GM13977 (cell line): Measurements from ENCODE around the gene MEIS3.

ENCODE experiments used
- DNase-seq: peaks from one replicate; pipeline ENCODE4 v3.0.0; 2012; ENCODE audit warnings: low spot score
- in situ Hi-C: fragments of 300-500 bp; cut with MboI; formaldehyde crosslinking; loops from one replicate; pipeline ENCODE4 v1.12.0; 2022; ENCODE audit warnings: low sequenced_read_pairs, low pct_unique_long_range_greater_than_20kb, mixed read lengths, inconsistent platforms; ENCODE audit not compliant: unreplicated experiment
- TF ChIP-seq, protein P1 (sequence below): IDR thresholded peaks from 2 replicates; pipeline ENCODE4 v1.5.1; 2012; ENCODE audit warnings: mild to moderate bottlenecking, control low read depth; ENCODE audit not compliant: insufficient read depth; ENCODE audit errors: extremely low read depth, missing control alignments

MEIS3 gene

DNA sequence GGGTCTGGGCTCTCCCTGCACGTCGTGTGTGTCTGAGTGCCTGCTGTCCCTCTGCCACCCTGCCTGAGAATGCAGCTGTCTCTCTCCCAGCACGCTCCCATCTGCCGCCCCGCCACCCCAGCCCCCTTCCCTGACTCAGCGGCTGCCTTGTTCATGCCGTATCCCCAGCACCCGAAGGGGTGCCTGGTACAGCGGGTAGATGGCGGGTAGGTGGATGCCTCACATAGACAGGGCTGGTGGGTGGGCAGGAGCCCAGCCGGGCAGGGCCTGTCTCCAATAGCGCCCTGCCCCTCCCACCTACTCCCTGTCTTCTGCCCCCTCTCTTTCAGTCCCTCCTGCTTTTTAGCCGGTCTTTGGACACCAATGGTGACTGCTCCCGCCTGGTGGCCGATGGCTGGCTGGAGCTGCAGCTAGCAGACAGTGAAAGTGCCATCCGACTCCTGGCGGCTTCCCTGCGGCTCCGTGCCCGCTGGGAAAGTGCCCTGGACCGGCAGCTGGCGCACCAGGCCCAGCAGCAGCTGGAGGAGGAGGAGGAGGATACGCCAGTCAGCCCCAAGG, 39.9 kb downstream of the MEIS3 start:
- in situ Hi-C loops, result no loop called here
- TF ChIP-seq, protein P1, sequence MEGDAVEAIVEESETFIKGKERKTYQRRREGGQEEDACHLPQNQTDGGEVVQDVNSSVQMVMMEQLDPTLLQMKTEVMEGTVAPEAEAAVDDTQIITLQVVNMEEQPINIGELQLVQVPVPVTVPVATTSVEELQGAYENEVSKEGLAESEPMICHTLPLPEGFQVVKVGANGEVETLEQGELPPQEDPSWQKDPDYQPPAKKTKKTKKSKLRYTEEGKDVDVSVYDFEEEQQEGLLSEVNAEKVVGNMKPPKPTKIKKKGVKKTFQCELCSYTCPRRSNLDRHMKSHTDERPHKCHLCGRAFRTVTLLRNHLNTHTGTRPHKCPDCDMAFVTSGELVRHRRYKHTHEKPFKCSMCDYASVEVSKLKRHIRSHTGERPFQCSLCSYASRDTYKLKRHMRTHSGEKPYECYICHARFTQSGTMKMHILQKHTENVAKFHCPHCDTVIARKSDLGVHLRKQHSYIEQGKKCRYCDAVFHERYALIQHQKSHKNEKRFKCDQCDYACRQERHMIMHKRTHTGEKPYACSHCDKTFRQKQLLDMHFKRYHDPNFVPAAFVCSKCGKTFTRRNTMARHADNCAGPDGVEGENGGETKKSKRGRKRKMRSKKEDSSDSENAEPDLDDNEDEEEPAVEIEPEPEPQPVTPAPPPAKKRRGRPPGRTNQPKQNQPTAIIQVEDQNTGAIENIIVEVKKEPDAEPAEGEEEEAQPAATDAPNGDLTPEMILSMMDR, result no peak
- no peak for DNase-seq

DNA sequence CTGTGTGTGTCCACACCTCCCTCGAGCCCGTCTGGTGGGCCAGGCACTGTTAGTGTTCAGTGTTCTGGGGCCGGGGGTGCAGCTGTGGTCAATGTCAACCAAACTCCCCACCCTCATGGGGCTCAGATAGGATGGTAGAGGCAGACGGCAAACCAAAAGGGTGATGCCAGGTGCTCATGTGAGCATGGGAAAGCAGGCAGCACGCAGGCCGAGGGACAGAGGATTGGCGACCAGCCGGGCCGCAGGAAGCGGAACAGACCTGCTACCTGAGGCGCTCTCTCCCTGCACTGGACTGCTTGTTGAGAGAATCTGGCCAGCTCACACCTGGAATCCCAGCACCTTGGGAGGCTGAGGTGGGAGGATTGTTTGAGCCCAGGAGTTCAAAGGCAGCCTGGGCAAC, 41.1 kb downstream of the MEIS3 start:
- TF ChIP-seq, protein P1, result no peak
- no peak for DNase-seq
- in situ Hi-C loops, result no loop called here

DNA sequence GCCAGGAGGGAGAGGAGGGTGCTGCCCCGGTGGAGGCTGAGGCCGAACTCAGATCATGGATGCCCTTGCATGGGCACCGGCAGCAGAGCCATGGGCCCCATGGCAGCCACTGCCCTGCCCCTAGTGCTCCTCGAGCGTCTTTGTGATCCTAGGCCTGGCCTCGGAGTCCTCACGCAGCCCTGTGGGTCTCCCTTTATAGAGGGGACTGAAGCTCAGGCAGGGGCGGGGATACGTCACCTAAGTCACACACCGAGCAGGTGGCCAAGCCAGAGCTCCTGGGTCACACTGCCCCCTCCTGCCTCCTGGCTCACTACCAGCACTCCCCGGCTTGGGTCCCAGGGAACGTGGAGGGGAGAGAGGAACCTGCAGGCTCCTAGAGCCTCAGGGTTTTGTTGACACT, 41.5 kb downstream of the MEIS3 start:
- in situ Hi-C loops, result no loop called here
- TF ChIP-seq, protein P1, result no peak
- peak; percentile 12 for DNase-seq

DNA sequence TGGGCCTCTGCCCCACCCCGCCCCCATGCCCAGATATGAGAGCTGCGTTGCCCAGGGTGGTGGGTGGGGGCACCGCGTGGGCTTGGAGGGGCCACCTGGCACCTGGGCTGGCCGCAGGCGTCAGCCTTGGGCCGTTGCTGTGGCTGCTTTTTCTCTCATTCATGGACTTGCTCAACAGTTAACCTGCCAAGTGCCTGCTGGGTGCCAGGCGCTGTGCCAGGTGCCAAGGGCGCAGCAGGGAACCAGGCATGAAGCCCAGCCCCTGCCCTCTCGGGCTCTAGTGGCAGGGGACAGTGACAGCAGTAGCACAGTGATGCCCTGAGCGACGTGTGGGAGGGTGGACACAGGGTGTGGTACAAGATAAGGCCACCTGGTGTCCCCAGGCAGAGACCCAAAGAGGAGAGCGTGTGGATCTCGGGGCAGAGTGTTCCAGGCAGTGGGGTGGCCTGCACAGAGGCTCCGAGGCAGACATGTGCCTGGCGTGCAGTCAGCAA, 42.1 kb downstream of the MEIS3 start:
- TF ChIP-seq, protein P1, result no peak
- DNase-seq, result no peak
- in situ Hi-C loops, result no loop called here

DNA sequence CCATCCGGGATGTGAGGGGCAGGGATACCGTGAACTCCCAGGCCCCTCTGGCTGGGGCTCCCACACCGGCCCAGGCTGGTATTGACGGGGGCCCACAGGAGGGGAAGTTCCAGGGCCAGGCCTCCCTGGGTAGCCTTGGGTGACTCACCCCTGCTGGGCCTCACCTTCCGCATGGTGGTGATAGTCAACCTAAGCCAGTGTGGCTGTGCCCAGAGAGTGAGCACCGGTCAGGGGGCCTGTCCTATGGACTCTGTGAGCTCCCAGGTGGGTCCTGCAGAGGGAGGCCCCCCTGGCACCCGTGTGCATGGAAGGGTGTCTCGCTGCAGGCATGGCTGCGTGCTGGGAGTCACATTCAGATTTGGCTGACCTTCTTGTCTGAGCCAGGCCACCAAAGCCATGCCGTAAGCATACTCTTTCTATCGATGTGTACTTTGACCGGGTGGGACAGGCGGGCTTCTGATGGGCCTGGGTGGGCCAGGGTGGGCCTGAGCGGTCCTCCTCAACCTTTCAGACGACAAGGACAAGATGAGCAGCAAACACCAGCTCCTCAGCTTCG, 42.7 kb downstream of the MEIS3 start:
- in situ Hi-C loops, result no loop called here
- TF ChIP-seq, protein P1, result no peak
- no peak for DNase-seq

DNA sequence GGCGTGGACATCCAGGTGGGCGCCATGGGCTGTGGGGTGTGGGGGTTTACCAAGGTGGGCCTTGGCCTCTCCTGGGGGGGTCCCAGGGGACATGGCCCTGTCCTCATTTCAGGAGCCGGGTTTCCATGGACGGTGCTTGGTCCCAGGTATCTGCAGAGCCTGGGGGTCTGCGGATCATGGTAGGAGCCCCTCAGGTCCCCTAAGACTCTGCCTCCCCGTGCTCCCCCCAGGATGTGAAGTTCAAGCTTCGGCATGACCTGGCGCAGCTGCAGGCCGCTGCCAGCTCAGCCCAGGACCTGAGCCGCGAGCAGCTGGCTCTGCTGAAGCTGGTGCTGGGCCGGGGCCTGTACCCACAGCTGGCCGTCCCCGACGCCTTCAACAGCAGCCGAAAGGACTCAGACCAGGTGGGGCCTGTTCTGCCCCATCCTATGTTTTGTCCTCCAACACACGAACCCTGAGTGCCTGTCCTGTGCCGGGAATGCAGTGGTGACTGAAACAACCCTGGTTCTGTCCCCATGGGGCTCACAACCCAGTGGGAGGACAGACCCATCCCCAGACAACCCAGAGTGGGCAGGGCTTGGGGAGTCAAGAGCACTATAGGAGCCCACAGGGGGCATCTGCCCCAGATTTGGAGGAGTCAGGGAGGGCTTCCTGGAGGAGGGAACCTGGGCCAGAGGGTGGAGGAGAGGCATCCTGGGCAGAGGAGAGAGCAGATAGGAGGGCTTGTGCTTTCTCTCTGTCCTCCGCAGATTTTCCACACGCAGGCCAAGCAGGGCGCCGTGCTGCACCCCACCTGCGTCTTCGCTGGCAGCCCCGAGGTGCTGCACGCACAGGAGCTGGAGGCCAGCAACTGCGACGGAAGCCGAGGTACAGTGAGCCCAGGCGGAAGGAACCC, 43.4 kb downstream of the MEIS3 start:
- TF ChIP-seq, protein P1, result no peak
- in situ Hi-C loops, result no loop called here
- no peak for DNase-seq
